HepG2 (cell line): ENCODE measurements around the gene PDGFB. TPM values are rescaled to one million over a fixed set of nuclear protein-coding genes. Genes with fewer than 3 reads are reported as not detected.

Experiments used
- ATAC-seq: fragments of 200-7000 bp; cut with Tn5 transposase; 3 replicates; pipeline ENCODE4 v1.9.1; 2020; ENCODE audit warnings: mild to moderate bottlenecking, moderate library complexity
- BruUV-seq: library from RNA; stranded (reverse); fragments of 400-500 nt; replicated peaks from 2 replicates; lab custom pipeline; 2021; lab: Mats Ljungman, UMichigan
- CTCF ChIA-PET: fragments of 300-600 bp; formaldehyde crosslinking; extraction: SDS; loops from one replicate; lab custom pipeline; 2021; ENCODE audit warnings: low total read pairs, inconsistent platforms, low intra/inter-chr PET ratio; lab: Yijun Ruan, JAX
- POLR2A ChIA-PET: fragments of 350-600 bp; sonication (Branson Sonifier 250); formaldehyde crosslinking; loops from one replicate; lab custom pipeline; 2020; ENCODE audit warnings: antibody characterized with exemption, inconsistent platforms; lab: Yijun Ruan, JAX
- DNase-seq: peaks from one replicate; pipeline ENCODE4 v3.0.0-alpha.2; 2015; ENCODE audit warnings: low spot score
- FAIRE-seq: peaks from 3 replicates; lab custom pipeline; 2011; peaks lifted over from hg19 to GRCh38; lab: Jason Lieb, UNC
- H2AFZ ChIP-seq: one replicate; pipeline ENCODE4 v1.6.1; 2011; ENCODE audit warnings: low read length, inconsistent platforms
- H3K27ac ChIP-seq: fragments of 300-600 bp; 3 replicates; pipeline ENCODE4 v1.8.0; 2011; ENCODE audit warnings: mixed run types, mild to moderate bottlenecking, mixed read lengths, low read length, inconsistent platforms; ENCODE audit not compliant: insufficient read depth; ENCODE audit errors: extremely low read length
- H3K27me3 ChIP-seq, 2 experiments: fragments of 200-600 bp in 1 of 2; 2 replicates in 1 of 2; 3 replicates in 1 of 2; pipeline versions ENCODE4 v1.6.0 to v1.8.0; 2011; ENCODE audit warnings: low read length in 2 of 2, mild to moderate bottlenecking in 2 of 2, moderate library complexity in 2 of 2, inconsistent platforms in 1 of 2; ENCODE audit not compliant: insufficient read depth in 2 of 2, control insufficient read depth in 1 of 2
- H3K36me3 ChIP-seq, 2 experiments: fragments of 200-600 bp in 1 of 2; replicated peaks in 1 of 2; 2 replicates in 1 of 2; 3 replicates in 1 of 2; pipeline versions ENCODE4 v1.5.1 to v1.8.0; 2011; ENCODE audit warnings: low read length in 2 of 2, inconsistent platforms in 1 of 2; ENCODE audit not compliant: insufficient read depth in 2 of 2, control insufficient read depth in 1 of 2
- H3K4me1 ChIP-seq: 2 replicates; pipeline ENCODE4 v1.5.1; 2012; ENCODE audit warnings: low read length, inconsistent platforms; ENCODE audit not compliant: insufficient read depth
- H3K4me2 ChIP-seq: 2 replicates; pipeline ENCODE4 v1.6.0; 2011; ENCODE audit warnings: low read depth, low read length, inconsistent platforms
- H3K4me3 ChIP-seq, 3 experiments: fragments of 200-600 bp in 1 of 3; sonication (generic), shearing (Covaris generic) in 1 of 3; replicated peaks in 1 of 3; 2 replicates each; pipeline ENCODE4 v1.5.1; 2011 to 2016; ENCODE audit warnings: low read length in 3 of 3, inconsistent platforms in 2 of 3, low read depth in 2 of 3, mild to moderate bottlenecking in 2 of 3, control low read depth in 1 of 3, mixed read lengths in 1 of 3; ENCODE audit not compliant: insufficient read depth in 1 of 3
- H3K79me2 ChIP-seq: one replicate; pipeline ENCODE4 v1.6.1; 2011; ENCODE audit warnings: low read length, inconsistent platforms; ENCODE audit not compliant: insufficient read depth
- H3K9ac ChIP-seq: 2 replicates; pipeline ENCODE4 v1.6.0; 2011; ENCODE audit warnings: mild to moderate bottlenecking, low read depth, low read length, inconsistent platforms; ENCODE audit not compliant: insufficient read depth
- H3K9me3 ChIP-seq: 2 replicates; pipeline ENCODE4 v1.5.1; 2012; ENCODE audit warnings: mild to moderate bottlenecking, low read length
- H4K20me1 ChIP-seq: 2 replicates; pipeline ENCODE4 v1.6.0; 2011; ENCODE audit warnings: inconsistent platforms, mild to moderate bottlenecking, low read length, moderate library complexity; ENCODE audit not compliant: insufficient read depth
- AGO1 ChIP-seq: fragments of 200-400 bp; formaldehyde crosslinking; IDR thresholded peaks from 2 replicates; pipeline ENCODE4 v1.6.1; 2017; ENCODE audit warnings: mild to moderate bottlenecking, low read depth, low read length, moderate library complexity; ENCODE audit not compliant: poor library complexity, severe bottlenecking
- CENPX ChIP-seq: sonication (generic); formaldehyde crosslinking; IDR thresholded peaks from 2 replicates; pipeline ENCODE4 v1.9.0; 2021; ENCODE audit warnings: mild to moderate bottlenecking, missing genetic modification reagents, moderate library complexity
- FOXK1 ChIP-seq: sonication (generic); formaldehyde crosslinking; IDR thresholded peaks from 2 replicates; pipeline ENCODE4 v1.4.0; 2020; ENCODE audit warnings: low read depth, missing genetic modification reagents, borderline replicate concordance
- JARID2 ChIP-seq: sonication (generic); formaldehyde crosslinking; IDR thresholded peaks from 2 replicates; pipeline ENCODE4 v1.8.1; 2023; ENCODE audit warnings: missing genetic modification reagents, inconsistent platforms; ENCODE audit not compliant: insufficient replicate concordance
- KMT2B ChIP-seq: IDR thresholded peaks from 2 replicates; pipeline ENCODE4 v1.6.1; 2016; ENCODE audit warnings: missing genetic modification reagents, missing compliant biosample characterization
- MTA1 ChIP-seq: sonication (generic); formaldehyde crosslinking; IDR thresholded peaks from 2 replicates; pipeline ENCODE4 v1.4.0; 2020; ENCODE audit warnings: missing genetic modification reagents, mild to moderate bottlenecking, borderline replicate concordance
- POGZ ChIP-seq: sonication (generic); formaldehyde crosslinking; IDR thresholded peaks from 2 replicates; pipeline ENCODE4 v1.4.0; 2020; ENCODE audit warnings: mild to moderate bottlenecking, missing genetic modification reagents
- SIX4 ChIP-seq: sonication (generic); formaldehyde crosslinking; IDR thresholded peaks from 2 replicates; pipeline ENCODE4 v1.4.0; 2020; ENCODE audit warnings: missing genetic modification reagents
- SP5 ChIP-seq: IDR thresholded peaks from 2 replicates; pipeline ENCODE4 v1.6.1; 2016; ENCODE audit warnings: low read depth, borderline replicate concordance
- SRF ChIP-seq: IDR thresholded peaks from 2 replicates; pipeline ENCODE4 v1.6.1; 2011; ENCODE audit warnings: mild to moderate bottlenecking, low read depth, low read length, moderate library complexity
- ZFP41 ChIP-seq: sonication (generic); formaldehyde crosslinking; IDR thresholded peaks from 2 replicates; pipeline ENCODE4 v1.4.0; 2020; ENCODE audit warnings: mild to moderate bottlenecking, missing genetic modification reagents, borderline replicate concordance
- ZIK1 ChIP-seq: sonication (generic); formaldehyde crosslinking; IDR thresholded peaks from 2 replicates; pipeline ENCODE4 v1.5.0; 2020; ENCODE audit warnings: mild to moderate bottlenecking, low read depth, missing genetic modification reagents, borderline replicate concordance
- ZNF382 ChIP-seq: sonication (generic); formaldehyde crosslinking; IDR thresholded peaks from 2 replicates; pipeline ENCODE4 v1.5.0; 2020; ENCODE audit warnings: missing genetic modification reagents, mild to moderate bottlenecking, borderline replicate concordance
- ZNF652 ChIP-seq: IDR thresholded peaks from 2 replicates; pipeline ENCODE4 v1.6.1; 2016; ENCODE audit warnings: low read depth, borderline replicate concordance
- WGBS: methylation state at CpG from one replicate; pipeline ENCODE4 v1.1.6; 2017; ENCODE audit warnings: low lambda C conversion rate; 5-methylcytosine and 5-hydroxymethylcytosine counted together
- in situ Hi-C: cut with HindIII; loops from 2 replicates; pipeline ENCODE4 v1.10.0; 2017; ENCODE audit warnings: low pct_unique_long_range_greater_than_20kb; ENCODE audit not compliant: extremely low pct_ligation_motif_present
- intact Hi-C: fragments of 100-400 bp; cut with micrococcal nuclease; formaldehyde crosslinking; loops from one replicate; pipeline ENCODE4 v1.10.0; 2022; ENCODE audit not compliant: unreplicated experiment
- polyA plus RNA-seq, 8 experiments: library from polyadenylated mRNA; depleted of rRNA in 3 of 8; stranded (reverse) in 7 of 8; unstranded in 1 of 8; fragments of >200 nt; fragmentation: Illumina TruSeq in 4 of 8; extraction: Trizol in 4 of 8; gene quantifications; 2 replicates each; pipeline versions ENCODE4 v1.2.1 to v1.2.3, GENCODE V29; 2011 to 2016; ENCODE audit warnings: low read depth in 4 of 8, missing spikeins in 1 of 8, mixed read lengths in 1 of 8; ENCODE audit not compliant: insufficient read depth in 1 of 8
- total RNA-seq, 5 experiments: library from RNA; depleted of rRNA; stranded (reverse); fragments of >200 nt; fragmentation: Illumina TruSeq; extraction: Trizol; gene quantifications; 2 replicates each; pipeline ENCODE4 v1.2.3, GENCODE V29; 2016; ENCODE audit warnings: low read depth in 1 of 5
- TF ChIP-seq, protein P1 (sequence below): sonication (generic); formaldehyde crosslinking; IDR thresholded peaks from 2 replicates; pipeline ENCODE4 v1.4.0; 2020; ENCODE audit warnings: mild to moderate bottlenecking, missing genetic modification reagents, borderline replicate concordance
- TF ChIP-seq, protein P2 (sequence below): sonication (generic); formaldehyde crosslinking; IDR thresholded peaks from 2 replicates; pipeline ENCODE4 v1.8.1; 2022; ENCODE audit warnings: low read depth, mild to moderate bottlenecking, missing genetic modification reagents
- TF ChIP-seq, protein P3 (sequence below): sonication (generic); formaldehyde crosslinking; IDR thresholded peaks from 2 replicates; pipeline ENCODE4 v1.5.0; 2020; ENCODE audit warnings: mild to moderate bottlenecking, missing genetic modification reagents

PDGFB gene
- total and polyA plus RNA-seq, 2 of the 13 experiments (the other 11 are each of a cell fraction or from before 2014, with no cell fraction given), result 1.4 to 10.1 TPM

DNA sequence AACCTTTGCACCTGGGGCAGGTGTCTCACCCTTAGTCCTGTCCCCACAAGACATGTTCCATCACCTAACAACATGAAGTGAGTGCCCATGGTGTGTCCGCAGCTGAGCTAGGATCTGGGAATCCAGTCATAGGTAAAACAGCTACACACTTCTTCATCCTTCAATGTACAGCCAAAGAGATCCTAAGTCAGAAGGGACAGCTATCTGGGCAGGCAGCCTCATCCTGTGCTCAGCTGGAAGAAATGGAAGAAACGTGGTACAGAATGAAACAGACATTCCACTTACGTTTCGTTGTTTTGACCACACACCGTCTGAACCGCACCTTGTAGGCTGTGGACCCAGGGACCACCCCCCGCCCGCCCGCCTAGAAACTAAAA is 30.8 kb downstream of the PDGFB start:
- 30% methylated on average over 9 of the region's 9 CpGs for WGBS
- ChIA-PET CTCF (no interaction called here), POLR2A (interaction anchor here (1.1 to 1.9 kb wide), 4 partner anchors 16 to 106 kb away, joined by 3 to 8 read pairs (median 5); partner anchors contain the start of gene RPL3)
- BruUV-seq, result no TSS peak
- Histone ChIP-seq H3K27ac (no peak overlapping the region), H4K20me1 (no peaks in the 10 kb centered on the region), H3K36me3 (no peaks in the 10 kb centered on the region), H3K4me2 (no peak overlapping the region), H3K9ac (no peak overlapping the region), H3K4me1 (peaks cover 26% of the 10 kb centered on the region), H2AFZ (no peak overlapping the region), H3K79me2 (no peaks in the 10 kb centered on the region), H3K27me3 (no peaks in the 10 kb centered on the region; a peak in 1 of 5 replicates), H3K4me3 (no peak overlapping the region), H3K9me3 (no peaks in the 10 kb centered on the region)
- FAIRE-seq (no peak), ATAC-seq (no peak), DNase-seq (no peak)
- in situ Hi-C loops (no loop called here), intact Hi-C loops (loop anchor here (5.0 kb wide), 1 partner anchor 42 kb away; no protein-coding TSS in a partner anchor)
- TF ChIP-seq JARID2 (CRISPR knock-in tag), result no peak
- TF ChIP-seq, protein P1, sequence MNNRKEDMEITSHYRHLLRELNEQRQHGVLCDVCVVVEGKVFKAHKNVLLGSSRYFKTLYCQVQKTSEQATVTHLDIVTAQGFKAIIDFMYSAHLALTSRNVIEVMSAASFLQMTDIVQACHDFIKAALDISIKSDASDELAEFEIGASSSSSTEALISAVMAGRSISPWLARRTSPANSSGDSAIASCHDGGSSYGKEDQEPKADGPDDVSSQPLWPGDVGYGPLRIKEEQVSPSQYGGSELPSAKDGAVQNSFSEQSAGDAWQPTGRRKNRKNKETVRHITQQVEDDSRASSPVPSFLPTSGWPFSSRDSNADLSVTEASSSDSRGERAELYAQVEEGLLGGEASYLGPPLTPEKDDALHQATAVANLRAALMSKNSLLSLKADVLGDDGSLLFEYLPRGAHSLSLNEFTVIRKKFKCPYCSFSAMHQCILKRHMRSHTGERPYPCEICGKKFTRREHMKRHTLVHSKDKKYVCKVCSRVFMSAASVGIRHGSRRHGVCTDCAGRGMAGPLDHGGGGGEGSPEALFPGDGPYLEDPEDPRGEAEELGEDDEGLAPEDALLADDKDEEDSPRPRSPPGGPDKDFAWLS (CRISPR knock-in tag), result no peak
- TF ChIP-seq SRF, result no peak
- TF ChIP-seq AGO1, result no peak
- no peak for TF ChIP-seq POGZ
- no peak for TF ChIP-seq MTA1 (CRISPR knock-in tag)
- TF ChIP-seq KMT2B, result no peak
- TF ChIP-seq, protein P2, sequence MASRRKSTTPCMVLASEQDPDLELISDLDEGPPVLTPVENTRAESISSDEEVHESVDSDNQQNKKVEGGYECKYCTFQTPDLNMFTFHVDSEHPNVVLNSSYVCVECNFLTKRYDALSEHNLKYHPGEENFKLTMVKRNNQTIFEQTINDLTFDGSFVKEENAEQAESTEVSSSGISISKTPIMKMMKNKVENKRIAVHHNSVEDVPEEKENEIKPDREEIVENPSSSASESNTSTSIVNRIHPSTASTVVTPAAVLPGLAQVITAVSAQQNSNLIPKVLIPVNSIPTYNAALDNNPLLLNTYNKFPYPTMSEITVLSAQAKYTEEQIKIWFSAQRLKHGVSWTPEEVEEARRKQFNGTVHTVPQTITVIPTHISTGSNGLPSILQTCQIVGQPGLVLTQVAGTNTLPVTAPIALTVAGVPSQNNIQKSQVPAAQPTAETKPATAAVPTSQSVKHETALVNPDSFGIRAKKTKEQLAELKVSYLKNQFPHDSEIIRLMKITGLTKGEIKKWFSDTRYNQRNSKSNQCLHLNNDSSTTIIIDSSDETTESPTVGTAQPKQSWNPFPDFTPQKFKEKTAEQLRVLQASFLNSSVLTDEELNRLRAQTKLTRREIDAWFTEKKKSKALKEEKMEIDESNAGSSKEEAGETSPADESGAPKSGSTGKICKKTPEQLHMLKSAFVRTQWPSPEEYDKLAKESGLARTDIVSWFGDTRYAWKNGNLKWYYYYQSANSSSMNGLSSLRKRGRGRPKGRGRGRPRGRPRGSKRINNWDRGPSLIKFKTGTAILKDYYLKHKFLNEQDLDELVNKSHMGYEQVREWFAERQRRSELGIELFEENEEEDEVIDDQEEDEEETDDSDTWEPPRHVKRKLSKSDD (CRISPR knock-in tag), result no peak
- TF ChIP-seq, protein P3, sequence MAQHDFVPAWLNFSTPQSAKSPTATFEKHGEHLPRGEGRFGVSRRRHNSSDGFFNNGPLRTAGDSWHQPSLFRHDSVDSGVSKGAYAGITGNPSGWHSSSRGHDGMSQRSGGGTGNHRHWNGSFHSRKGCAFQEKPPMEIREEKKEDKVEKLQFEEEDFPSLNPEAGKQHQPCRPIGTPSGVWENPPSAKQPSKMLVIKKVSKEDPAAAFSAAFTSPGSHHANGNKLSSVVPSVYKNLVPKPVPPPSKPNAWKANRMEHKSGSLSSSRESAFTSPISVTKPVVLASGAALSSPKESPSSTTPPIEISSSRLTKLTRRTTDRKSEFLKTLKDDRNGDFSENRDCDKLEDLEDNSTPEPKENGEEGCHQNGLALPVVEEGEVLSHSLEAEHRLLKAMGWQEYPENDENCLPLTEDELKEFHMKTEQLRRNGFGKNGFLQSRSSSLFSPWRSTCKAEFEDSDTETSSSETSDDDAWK (CRISPR knock-in tag), result no peak
- TF ChIP-seq SIX4 (CRISPR knock-in tag), result no peak
- TF ChIP-seq ZNF382 (CRISPR knock-in tag), result no peak
- TF ChIP-seq ZIK1 (CRISPR knock-in tag), result no peak
- TF ChIP-seq ZNF652 (CRISPR knock-in tag), result no peak
- TF ChIP-seq ZFP41 (CRISPR knock-in tag), result no peak
- no peak for TF ChIP-seq FOXK1 (CRISPR knock-in tag)
- TF ChIP-seq CENPX (CRISPR knock-in tag), result no peak
- TF ChIP-seq SP5 (CRISPR knock-in tag), result no peak
